MM.1S (cell line): ENCODE data around the gene PPP1CA.
A peak's percentile ranks its signal among the peaks of the same experiment; 100 is the strongest.

Source experiments
- DNase-seq: peaks from one replicate; pipeline ENCODE4 v3.0.0-alpha.2; 2015
- H2AFZ ChIP-seq: fragments of 300-600 bp; sonication (generic); 2 replicates; pipeline ENCODE4 v1.6.0; 2016; ENCODE audit warnings: antibody characterized with exemption, low read length
- H3F3A ChIP-seq: fragments of 300-600 bp; sonication (generic); 2 replicates; pipeline ENCODE4 v1.6.1; 2016; ENCODE audit warnings: mild to moderate bottlenecking, antibody characterized with exemption, low read length, moderate library complexity, mixed read lengths; ENCODE audit not compliant: insufficient read depth
- H3K27ac ChIP-seq: fragments of 300-600 bp; sonication (generic); 2 replicates; pipeline ENCODE4 v1.5.1; 2016; ENCODE audit warnings: mild to moderate bottlenecking, low read length
- H3K27me3 ChIP-seq: fragments of 300-600 bp; sonication (generic); replicated peaks from 2 replicates; pipeline ENCODE4 v1.6.0; 2016; ENCODE audit warnings: low read length; ENCODE audit not compliant: insufficient read depth
- H3K36me3 ChIP-seq: fragments of 300-600 bp; sonication (generic); replicated peaks from 2 replicates; pipeline ENCODE4 v1.6.1; 2016; ENCODE audit warnings: mild to moderate bottlenecking, low read length, mixed read lengths; ENCODE audit not compliant: insufficient read depth
- H3K4me1 ChIP-seq: fragments of 300-600 bp; sonication (generic); 2 replicates; pipeline ENCODE4 v1.6.1; 2016; ENCODE audit warnings: low read length, mixed read lengths
- H3K4me2 ChIP-seq: fragments of 300-600 bp; sonication (generic); 2 replicates; pipeline ENCODE4 v1.6.0; 2016; ENCODE audit warnings: low read depth, low read length
- H3K4me3 ChIP-seq: fragments of 300-600 bp; sonication (generic); 2 replicates; pipeline ENCODE4 v1.5.1; 2016; ENCODE audit warnings: low read length, mixed read lengths
- H3K79me2 ChIP-seq: fragments of 300-600 bp; sonication (generic); 2 replicates; pipeline ENCODE4 v1.6.1; 2016; ENCODE audit warnings: mixed run types, low read length, mixed read lengths
- H3K9ac ChIP-seq: fragments of 300-600 bp; sonication (generic); 2 replicates; pipeline ENCODE4 v1.6.1; 2016; ENCODE audit warnings: low read length, mixed read lengths
- H3K9me2 ChIP-seq: fragments of 300-600 bp; sonication (generic); replicated peaks from 2 replicates; pipeline ENCODE4 v1.6.1; 2016; ENCODE audit warnings: mild to moderate bottlenecking, low read length, mixed read lengths; ENCODE audit not compliant: insufficient read depth
- H3K9me3 ChIP-seq: fragments of 300-600 bp; sonication (generic); replicated peaks from 2 replicates; pipeline ENCODE4 v1.6.1; 2016; ENCODE audit warnings: mild to moderate bottlenecking, low read length, mixed read lengths; ENCODE audit not compliant: insufficient read depth
- H4K20me1 ChIP-seq: fragments of 300-600 bp; sonication (generic); 2 replicates; pipeline ENCODE4 v1.6.1; 2016; ENCODE audit warnings: mild to moderate bottlenecking, low read length, moderate library complexity, mixed read lengths; ENCODE audit not compliant: insufficient read depth
- EZH2 ChIP-seq: fragments of 300-600 bp; sonication (generic); optimal IDR thresholded peaks from 2 replicates; pipeline ENCODE3; 2017; ENCODE audit warnings: low read depth, mild to moderate bottlenecking, antibody characterized with exemption, low read length, mixed read lengths
- EZH2phosphoT487 ChIP-seq: fragments of 300-600 bp; sonication (generic); IDR thresholded peaks from 2 replicates; pipeline ENCODE4 v1.6.1; 2018; ENCODE audit warnings: antibody characterized with exemption, low read length
- TF ChIP-seq, protein P1 (sequence below): fragments of 300-600 bp; sonication (generic); IDR thresholded peaks from 2 replicates; pipeline ENCODE4 v1.5.1; 2016; ENCODE audit warnings: antibody characterized with exemption, low read length, mixed read lengths

Gene PPP1CA

DNA sequence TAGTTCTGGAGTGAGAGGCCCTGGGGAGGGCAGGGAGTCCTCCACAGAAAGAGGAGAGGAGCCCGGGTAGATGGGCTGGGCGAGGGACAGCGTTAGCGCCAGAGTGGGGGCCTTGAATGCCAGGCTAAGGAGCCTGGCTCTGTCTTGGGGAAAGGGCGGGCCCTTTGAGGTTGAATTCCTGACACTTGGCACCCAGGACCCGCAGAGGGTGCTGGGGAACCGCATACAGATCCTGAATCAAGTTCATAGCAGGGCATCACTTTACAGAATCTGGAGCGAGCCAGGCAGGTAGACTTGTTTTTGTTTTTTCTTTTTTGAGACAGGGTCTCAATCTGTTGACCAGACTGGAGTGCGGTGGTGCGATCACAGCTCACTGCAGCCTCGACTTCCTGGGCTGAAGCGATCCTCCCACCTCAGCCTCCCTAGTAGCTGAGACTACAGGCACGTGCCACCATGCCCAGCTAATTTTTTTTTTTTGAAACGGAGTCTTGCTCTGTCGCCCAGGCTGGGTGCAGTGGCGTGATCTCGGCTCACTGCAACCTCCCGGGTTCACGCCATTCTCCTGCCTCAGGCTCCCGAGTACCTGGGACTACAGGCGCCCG is 19.9 kb upstream of the PPP1CA start:
- Histone ChIP-seq H4K20me1 (no peaks in the 10 kb centered on the region), H3K4me2 (peak overlapping the region; percentile 99; the same call in 1 of the 2 replicates), H3K9ac (peak overlapping the region; percentile 28; the same call in 1 of the 2 replicates), H3K27me3 (no peaks in the 10 kb centered on the region), H2AFZ (peak overlapping the region; percentile 93), H3K27ac (no peak overlapping the region), H3K4me3 (peak overlapping the region; percentile 61), H3K36me3 (no peaks in the 10 kb centered on the region), H3K9me3 (no peaks in the 10 kb centered on the region), H3F3A (no peaks in the 10 kb centered on the region), H3K79me2 (no peaks in the 10 kb centered on the region), H3K9me2 (no peaks in the 10 kb centered on the region), H3K4me1 (peaks cover 17% of the 10 kb centered on the region; the same call in 1 of the 2 replicates)
- no peak for DNase-seq
- TF ChIP-seq, protein P1, sequence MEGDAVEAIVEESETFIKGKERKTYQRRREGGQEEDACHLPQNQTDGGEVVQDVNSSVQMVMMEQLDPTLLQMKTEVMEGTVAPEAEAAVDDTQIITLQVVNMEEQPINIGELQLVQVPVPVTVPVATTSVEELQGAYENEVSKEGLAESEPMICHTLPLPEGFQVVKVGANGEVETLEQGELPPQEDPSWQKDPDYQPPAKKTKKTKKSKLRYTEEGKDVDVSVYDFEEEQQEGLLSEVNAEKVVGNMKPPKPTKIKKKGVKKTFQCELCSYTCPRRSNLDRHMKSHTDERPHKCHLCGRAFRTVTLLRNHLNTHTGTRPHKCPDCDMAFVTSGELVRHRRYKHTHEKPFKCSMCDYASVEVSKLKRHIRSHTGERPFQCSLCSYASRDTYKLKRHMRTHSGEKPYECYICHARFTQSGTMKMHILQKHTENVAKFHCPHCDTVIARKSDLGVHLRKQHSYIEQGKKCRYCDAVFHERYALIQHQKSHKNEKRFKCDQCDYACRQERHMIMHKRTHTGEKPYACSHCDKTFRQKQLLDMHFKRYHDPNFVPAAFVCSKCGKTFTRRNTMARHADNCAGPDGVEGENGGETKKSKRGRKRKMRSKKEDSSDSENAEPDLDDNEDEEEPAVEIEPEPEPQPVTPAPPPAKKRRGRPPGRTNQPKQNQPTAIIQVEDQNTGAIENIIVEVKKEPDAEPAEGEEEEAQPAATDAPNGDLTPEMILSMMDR: no peak

- H3K79me2 ChIP-seq: no peaks in the 10 kb centered on the region
- H4K20me1 ChIP-seq: no peaks in the 10 kb centered on the region
- DNase-seq: peak; percentile 93
- H3K9ac ChIP-seq: peak overlapping the region; percentile 55
- TF ChIP-seq EZH2phosphoT487 (no peak), EZH2 (no peak)
- TF ChIP-seq, protein P1: no peak
- H3K4me1 ChIP-seq: peaks cover 17% of the 10 kb centered on the region; the same call in 1 of the 2 replicates
- H2AFZ ChIP-seq: peak overlapping the region; percentile 93
- peak overlapping the region; percentile 99 for H3K4me2 ChIP-seq
- H3K27me3 ChIP-seq: no peaks in the 10 kb centered on the region
- no peaks in the 10 kb centered on the region for H3K36me3 ChIP-seq
- no peaks in the 10 kb centered on the region for H3F3A ChIP-seq
- peak overlapping the region; percentile 61 for H3K4me3 ChIP-seq
- H3K27ac ChIP-seq: no peak overlapping the region
- no peaks in the 10 kb centered on the region for H3K9me2 ChIP-seq
- H3K9me3 ChIP-seq: no peaks in the 10 kb centered on the region
Observed at GRCh38 chr11:67420646-67421429, 19.2 kb upstream of the PPP1CA start.

- Histone ChIP-seq H3K36me3 (no peaks in the 10 kb centered on the region), H3K9me3 (no peaks in the 10 kb centered on the region), H3K4me1 (peaks cover 17% of the 10 kb centered on the region; the same call in 1 of the 2 replicates), H2AFZ (no peak overlapping the region), H3F3A (no peaks in the 10 kb centered on the region), H3K9ac (peak overlapping the region; percentile 55), H3K9me2 (no peaks in the 10 kb centered on the region), H3K4me3 (peak overlapping the region; percentile 44; the same call in 1 of the 2 replicates), H3K27ac (no peak overlapping the region), H3K79me2 (no peaks in the 10 kb centered on the region), H3K27me3 (peaks cover under 1% of the 10 kb centered on the region; the same call in 1 of the 2 replicates), H3K4me2 (peak overlapping the region; percentile 88), H4K20me1 (no peaks in the 10 kb centered on the region)
- TF ChIP-seq, protein P1: no peak
- TF ChIP-seq EZH2phosphoT487 (no peak), EZH2 (no peak)
- DNase-seq: no peak
Observed at GRCh38 chr11:67420147-67420645, 18.5 kb upstream of the PPP1CA start.
